Measurements from ENCODE around the gene NOTO.

GRCh38 chr2:73162856-73163391 lies 39.5 kb upstream of the NOTO start:
- TF ChIP-seq FOSL2 (IDR thresholded peaks at IDR 0.05) (no peak), FOSL2 (CRISPR knock-in tag; IDR thresholded peaks at IDR 0.05) (no peak), SREBF2 (IDR thresholded peaks at IDR 0.05) (no peak), POLR2A (IDR thresholded peaks at IDR 0.05; ENCODE audit: low read length) (no peak), CTCF (IDR thresholded peaks at IDR 0.05) (no peak), CHD4 (IDR thresholded peaks at IDR 0.05; ENCODE audit: borderline replicate concordance) (no peak), GATA3 (IDR thresholded peaks at IDR 0.05; ENCODE audit: borderline replicate concordance) (no peak), MAFK (IDR thresholded peaks at IDR 0.05; ENCODE audit: partially characterized antibody) (no peak), EP300 (IDR thresholded peaks at IDR 0.05) (no peak)

All from A549 (cell line).